ENCODE results near the gene CD302. TPM values are rescaled to one million over a fixed set of nuclear protein-coding genes. Genes with fewer than 3 reads are reported as not detected.

CD302 gene, protein sequence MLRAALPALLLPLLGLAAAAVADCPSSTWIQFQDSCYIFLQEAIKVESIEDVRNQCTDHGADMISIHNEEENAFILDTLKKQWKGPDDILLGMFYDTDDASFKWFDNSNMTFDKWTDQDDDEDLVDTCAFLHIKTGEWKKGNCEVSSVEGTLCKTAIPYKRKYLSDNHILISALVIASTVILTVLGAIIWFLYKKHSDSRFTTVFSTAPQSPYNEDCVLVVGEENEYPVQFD
- total RNA-seq (10 to 100 TPM; 37.8 to 86.0 (median 41.0) TPM), polyA plus RNA-seq (10 to 100 TPM; 59.7 to 62.8 TPM)
- long read RNA-seq, donor 1, transcript CD302-201 (6 exons, 3,741 nt) = major isoform, 23 of 44 reads
- long read RNA-seq, donor 1, partial matches to known transcripts = 7 of 44 reads
- long read RNA-seq, donor 1, other reads (novel, unspliced or antisense) = 14 of 44 reads
- long read RNA-seq, donor 2, partial matches to known transcripts = 0 of 4 reads
- long read RNA-seq, donor 2, other reads (novel, unspliced or antisense) = 0 of 4 reads
- long read RNA-seq, donor 3, transcript CD302-201 (6 exons, 3,741 nt) = major isoform, 85 of 102 reads
- long read RNA-seq, donor 3, transcript CD302-204 (5 exons, 3,866 nt) = minor isoform, 5 of 102 reads
- long read RNA-seq, donor 3, partial matches to known transcripts = 2 of 102 reads
- long read RNA-seq, donor 3, other reads (novel, unspliced or antisense) = 10 of 102 reads

DNA sequence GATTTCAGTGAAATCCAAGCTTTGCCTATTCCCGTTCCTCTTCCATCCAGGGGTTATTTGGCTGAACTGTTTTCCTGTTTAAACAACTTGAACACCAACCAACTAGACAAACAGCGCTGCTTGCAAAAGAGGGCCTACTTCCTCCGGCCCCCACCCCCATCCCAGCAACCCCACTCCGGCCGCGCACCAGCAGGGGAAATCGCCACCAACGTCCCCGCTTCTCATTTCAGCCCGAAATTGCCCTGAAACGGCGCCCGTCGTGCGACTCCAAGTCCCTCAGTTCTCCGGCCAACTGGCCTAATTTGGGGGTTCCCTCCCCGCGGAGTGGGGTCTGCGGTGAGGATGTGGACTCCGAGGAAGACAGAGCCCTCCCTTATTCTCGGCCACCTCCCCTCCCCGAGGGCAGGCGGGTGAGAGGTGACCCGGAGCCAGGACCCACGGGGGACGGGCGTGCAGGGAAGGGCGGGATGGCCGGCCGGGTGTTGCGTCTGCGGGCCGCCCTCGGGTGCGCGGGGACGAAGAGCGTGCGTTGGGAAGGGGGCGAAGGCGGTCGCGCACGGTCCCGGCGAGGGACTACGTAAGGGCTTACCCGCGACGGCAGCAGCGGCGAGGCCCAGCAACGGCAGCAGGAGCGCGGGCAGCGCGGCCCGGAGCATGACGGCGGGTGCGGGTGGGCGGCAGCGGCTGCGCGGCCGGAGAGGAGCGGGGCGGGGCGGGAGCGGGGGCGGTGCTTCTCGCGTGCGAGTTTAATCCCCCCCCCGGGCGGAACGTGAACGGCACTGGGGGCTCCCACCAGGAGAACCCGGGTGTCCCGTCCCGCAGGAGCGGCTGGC is at the start of gene CD302:
TSS of gene CD302 (minus strand) at position 666 of the 833 bp plus-strand sequence. CDS start at position 656, 10 bp downstream.
- TF ChIP-seq, protein P1, sequence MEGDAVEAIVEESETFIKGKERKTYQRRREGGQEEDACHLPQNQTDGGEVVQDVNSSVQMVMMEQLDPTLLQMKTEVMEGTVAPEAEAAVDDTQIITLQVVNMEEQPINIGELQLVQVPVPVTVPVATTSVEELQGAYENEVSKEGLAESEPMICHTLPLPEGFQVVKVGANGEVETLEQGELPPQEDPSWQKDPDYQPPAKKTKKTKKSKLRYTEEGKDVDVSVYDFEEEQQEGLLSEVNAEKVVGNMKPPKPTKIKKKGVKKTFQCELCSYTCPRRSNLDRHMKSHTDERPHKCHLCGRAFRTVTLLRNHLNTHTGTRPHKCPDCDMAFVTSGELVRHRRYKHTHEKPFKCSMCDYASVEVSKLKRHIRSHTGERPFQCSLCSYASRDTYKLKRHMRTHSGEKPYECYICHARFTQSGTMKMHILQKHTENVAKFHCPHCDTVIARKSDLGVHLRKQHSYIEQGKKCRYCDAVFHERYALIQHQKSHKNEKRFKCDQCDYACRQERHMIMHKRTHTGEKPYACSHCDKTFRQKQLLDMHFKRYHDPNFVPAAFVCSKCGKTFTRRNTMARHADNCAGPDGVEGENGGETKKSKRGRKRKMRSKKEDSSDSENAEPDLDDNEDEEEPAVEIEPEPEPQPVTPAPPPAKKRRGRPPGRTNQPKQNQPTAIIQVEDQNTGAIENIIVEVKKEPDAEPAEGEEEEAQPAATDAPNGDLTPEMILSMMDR (IDR thresholded peaks at IDR 0.05) = no peak
- TF ChIP-seq POLR2A (IDR thresholded peaks at IDR 0.05) = peak; percentile 15
- no peak for TF ChIP-seq EP300 (IDR thresholded peaks at IDR 0.05)
- intact Hi-C loops (cut with DNase I) = no loop called here
- Histone ChIP-seq H3K4me1 (ENCODE audit: insufficient read depth) (peaks cover 13% of the 10 kb centered on the region), H3K9me3 (peaks cover 0 to 3% of the 10 kb centered on the region in 2 donors), H3K27me3 (no peaks in the 10 kb centered on the region), H3K27ac (peak within 1 kb of the TSS; percentile 39 to 74), H3K36me3 (no peaks in the 10 kb centered on the region), H3K4me3 (peak within 1 kb of the TSS; percentile 91)
- DNase-seq = peak; percentile 78 to 89 (median 82)
- 1 to 2% (median 1%) methylated on average over 42 to 82 of the region's 82 CpGs for WGBS, 3 donors

DNA sequence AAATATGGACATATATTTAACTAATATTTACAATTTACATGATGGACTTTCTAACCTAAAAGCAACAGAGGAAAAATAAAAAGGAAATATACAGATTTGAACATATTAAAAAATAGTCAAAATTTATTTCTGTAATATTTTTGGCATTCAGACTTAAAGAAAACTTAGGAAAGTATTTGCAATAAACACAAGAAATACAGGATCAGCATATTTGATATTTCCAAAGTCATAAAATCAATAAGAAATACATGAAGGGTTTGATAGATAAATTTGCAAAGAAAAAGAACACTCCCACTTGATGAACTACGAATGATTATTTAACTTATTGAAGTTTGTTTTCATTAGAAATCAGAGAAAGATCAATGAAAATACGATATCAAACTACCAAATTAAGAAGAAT is 48.6 kb upstream of the CD302 start:
- no peaks in the 10 kb centered on the region for H3K4me1 ChIP-seq (ENCODE audit: insufficient read depth)
- H3K27ac ChIP-seq = no peak overlapping the region
- 43 to 61% (median 44%) methylated on average over 2 of the region's 2 CpGs for WGBS, 3 donors
- intact Hi-C loops (cut with DNase I) = no loop called here
- no peaks in the 10 kb centered on the region for H3K9me3 ChIP-seq
- no peak for DNase-seq
- no peaks in the 10 kb centered on the region for H3K27me3 ChIP-seq
- H3K36me3 ChIP-seq = no peaks in the 10 kb centered on the region
- TF ChIP-seq EP300 (IDR thresholded peaks at IDR 0.05) (no peak), POLR2A (IDR thresholded peaks at IDR 0.05) (no peak)
- TF ChIP-seq, protein P1 (IDR thresholded peaks at IDR 0.05) = no peak
- H3K4me3 ChIP-seq = no peak overlapping the region

DNA sequence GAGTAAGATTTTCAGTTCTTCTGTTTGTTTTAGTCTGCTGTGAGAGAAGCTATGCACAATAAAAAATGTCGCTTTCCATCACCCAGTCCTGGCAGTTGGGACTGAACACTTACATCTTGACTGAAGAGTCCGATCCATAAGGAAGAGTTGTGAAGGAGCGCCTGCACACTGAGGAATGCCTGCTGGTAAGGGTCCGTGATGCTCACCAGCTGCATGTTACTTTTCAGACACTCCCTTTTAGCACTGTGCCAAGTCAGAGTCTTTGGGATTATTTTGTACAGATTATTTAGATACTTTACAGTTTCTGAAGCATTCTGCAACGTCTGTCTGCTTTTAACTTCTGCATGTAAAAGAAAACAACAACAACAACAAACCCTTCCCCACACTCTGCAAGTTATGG is 42.6 kb upstream of the CD302 start:
- DNase-seq = no peak
- Histone ChIP-seq H3K27ac (no peak overlapping the region), H3K4me3 (no peak overlapping the region), H3K27me3 (no peaks in the 10 kb centered on the region), H3K9me3 (no peaks in the 10 kb centered on the region), H3K36me3 (no peaks in the 10 kb centered on the region), H3K4me1 (ENCODE audit: insufficient read depth) (peaks cover 2% of the 10 kb centered on the region)
- TF ChIP-seq, protein P1 (IDR thresholded peaks at IDR 0.05) = no peak
- TF ChIP-seq EP300 (IDR thresholded peaks at IDR 0.05) (no peak), POLR2A (IDR thresholded peaks at IDR 0.05) (no peak)
- intact Hi-C loops (cut with DNase I) = no loop called here
- WGBS, 3 donors = 12 to 22% (median 19%) methylated on average over 5 of the region's 5 CpGs

DNA sequence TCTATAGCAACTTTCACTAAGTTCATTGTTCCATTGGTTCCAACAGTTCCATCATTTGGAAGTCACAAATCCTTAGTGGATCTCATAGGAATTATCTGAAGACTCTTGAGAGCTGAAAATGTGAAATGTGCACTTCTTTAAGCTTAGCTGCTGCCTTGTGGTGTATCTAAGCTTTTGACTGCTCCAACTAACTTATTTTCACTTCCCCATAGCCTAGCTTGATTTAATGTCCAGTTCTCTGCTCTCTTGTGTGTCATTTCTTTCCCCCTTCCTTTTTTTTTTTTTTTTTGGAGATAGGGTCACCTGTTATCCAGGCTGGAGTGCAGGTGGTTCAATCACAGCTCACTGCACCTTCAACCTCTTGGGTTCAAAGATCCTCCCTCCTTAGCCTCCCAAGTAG is 34.9 kb upstream of the CD302 start:
- intact Hi-C loops (cut with DNase I) = no loop called here
- no peak for DNase-seq
- H3K27me3 ChIP-seq = no peaks in the 10 kb centered on the region
- H3K27ac ChIP-seq = no peak overlapping the region
- no peaks in the 10 kb centered on the region for H3K36me3 ChIP-seq
- no peaks in the 10 kb centered on the region for H3K9me3 ChIP-seq
- H3K4me1 ChIP-seq (ENCODE audit: insufficient read depth) = no peaks in the 10 kb centered on the region
- TF ChIP-seq, protein P1 (IDR thresholded peaks at IDR 0.05) = no peak
- TF ChIP-seq POLR2A (IDR thresholded peaks at IDR 0.05) (no peak), EP300 (IDR thresholded peaks at IDR 0.05) (no peak)
- H3K4me3 ChIP-seq = no peak overlapping the region

All from ovary (tissue), 10 donors.